COLO829 (cell line): ENCODE measurements around the gene THBD.
A peak's percentile ranks its signal among the peaks of the same experiment; 100 is the strongest.

ENCODE experiments used
- DNase-seq: peaks from one replicate; pipeline ENCODE4 v3.0.0; 2012; ENCODE audit warnings: low spot score

Gene THBD

DNA sequence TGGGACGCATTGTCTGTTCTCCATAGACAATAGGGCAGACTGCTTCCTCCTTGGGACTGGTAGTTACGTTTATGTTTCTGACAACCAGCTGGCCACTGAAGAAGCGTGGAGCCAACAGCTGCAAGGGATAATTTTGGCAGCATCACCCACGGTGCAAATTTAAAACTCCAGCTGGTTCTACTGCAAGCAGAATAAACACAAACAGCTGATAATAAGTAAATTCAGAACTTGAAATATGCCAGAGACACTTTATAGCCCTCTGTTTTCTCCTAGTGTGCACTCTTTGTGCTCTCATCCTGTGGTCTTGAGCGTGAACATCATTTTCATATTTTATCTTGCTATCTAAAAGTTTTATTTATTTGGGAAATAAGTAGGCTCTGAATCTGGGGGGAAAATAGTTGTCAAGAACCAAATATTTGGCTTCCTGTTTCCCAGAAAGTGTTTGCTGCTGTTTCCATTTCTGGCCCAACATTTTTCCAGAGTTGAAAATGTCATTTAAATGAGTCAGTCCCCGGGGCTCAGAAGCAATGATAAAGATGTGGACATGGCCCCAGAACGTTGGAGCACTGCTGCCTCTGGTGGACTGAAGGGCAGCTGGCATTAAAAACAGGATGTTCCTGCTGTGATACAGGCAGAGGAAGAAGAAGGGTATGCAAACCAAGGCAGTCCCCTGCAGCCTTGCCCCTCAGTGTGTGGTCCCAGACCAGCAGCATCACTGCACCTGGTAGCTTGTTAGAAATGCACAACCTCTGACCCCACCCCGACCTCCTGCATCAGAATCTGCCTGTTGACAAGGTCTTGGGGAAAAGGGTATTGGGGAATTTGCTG is 12.5 kb upstream of the THBD start:
- DNase-seq = no peak

DNA sequence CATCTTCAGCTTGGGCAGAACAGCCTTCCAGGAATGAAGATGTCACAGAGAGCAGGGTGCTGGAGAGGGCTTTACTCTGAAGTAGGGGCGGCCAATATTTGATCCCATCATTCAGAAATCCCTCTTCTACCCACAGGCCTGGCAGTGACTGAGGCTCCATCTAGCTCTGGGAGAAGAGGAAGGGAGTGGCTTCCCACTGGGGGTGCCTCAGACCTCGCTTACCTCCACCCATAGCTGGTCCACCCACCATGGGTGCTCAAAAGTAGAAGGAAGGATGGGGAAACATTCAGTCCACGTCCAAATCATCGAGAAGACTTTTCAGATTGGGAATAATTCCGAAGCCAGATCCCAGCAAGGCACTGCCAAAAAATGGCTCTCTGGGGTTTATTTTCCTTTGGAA is 11.8 kb upstream of the THBD start:
- DNase-seq = no peak

DNA sequence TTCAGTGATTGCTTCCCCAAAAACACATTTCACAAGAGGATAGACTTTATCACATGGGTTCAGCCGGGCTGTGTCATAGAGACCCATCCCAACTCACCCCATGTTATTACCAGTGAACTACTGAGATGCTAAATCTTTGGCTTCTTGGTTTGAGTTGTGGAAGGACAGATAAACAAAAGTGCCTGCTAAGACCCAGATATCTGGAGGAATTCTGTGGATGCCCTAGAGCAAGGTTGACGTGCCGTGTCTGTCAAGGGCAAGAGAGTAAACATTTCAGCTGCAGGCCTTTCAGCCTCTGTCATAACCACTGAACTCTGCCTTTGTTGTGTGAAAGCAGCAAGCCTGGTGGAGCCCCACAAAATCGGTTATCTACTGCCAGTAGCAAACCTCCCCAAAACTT is 11.2 kb upstream of the THBD start:
- DNase-seq = no peak

DNA sequence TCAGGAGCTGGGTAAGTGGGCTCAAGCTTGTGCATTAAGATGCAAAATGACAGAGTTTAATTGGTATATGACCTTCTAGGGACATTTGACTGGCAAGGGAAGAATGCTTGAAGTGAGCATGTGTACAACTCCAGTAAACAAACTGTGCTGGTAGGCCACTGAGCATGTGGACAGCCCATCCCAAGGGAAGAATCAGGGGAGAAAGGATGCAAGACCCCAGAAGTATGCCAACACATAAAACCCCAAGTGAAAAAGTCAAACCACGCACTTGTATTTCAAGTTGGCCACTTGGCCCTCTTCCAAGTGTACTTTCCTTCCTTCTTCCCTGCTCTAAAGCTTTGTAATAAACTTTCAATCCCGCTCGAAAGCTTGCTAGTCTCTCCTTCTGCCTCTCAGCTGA is 10.4 kb upstream of the THBD start:
- DNase-seq = no peak

DNA sequence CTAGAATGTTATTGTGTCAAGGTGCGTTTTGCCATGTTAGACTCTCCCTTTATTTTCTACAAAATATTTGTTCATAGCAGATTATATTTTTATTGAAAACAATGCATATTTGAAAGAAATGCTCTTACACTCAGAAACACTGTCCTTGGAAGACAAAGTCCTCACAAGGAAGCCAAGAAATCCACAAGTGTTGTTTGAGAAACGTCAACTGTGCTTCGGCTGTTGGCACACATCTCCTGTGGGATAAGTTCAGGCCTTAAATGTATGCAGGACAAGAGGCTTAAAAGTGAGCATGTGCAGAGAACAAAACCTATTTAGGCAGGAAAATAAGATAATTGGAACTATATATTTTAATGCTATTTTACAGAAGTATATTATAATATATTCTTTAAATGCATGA is 9.5 kb upstream of the THBD start:
- no peak for DNase-seq

DNA sequence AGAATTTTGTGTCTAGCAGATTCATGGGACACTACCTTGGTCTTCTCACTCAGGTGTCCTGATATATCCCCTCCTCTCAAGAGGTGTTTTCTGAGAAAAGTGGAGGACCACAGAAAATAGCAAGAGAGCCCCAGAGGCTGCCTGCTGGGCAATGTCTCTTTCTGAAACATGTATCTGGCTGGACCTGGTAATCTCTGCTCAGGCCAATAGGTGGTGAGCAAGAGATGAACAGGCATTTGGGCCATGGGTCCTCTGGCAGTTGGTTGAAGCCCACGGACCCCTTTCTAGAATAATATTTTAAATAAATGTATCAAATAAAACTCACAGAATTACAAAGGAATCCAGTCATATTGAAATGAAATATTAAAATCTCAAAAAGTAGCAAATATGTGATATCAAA is 8.8 kb upstream of the THBD start:
- no peak for DNase-seq

DNA sequence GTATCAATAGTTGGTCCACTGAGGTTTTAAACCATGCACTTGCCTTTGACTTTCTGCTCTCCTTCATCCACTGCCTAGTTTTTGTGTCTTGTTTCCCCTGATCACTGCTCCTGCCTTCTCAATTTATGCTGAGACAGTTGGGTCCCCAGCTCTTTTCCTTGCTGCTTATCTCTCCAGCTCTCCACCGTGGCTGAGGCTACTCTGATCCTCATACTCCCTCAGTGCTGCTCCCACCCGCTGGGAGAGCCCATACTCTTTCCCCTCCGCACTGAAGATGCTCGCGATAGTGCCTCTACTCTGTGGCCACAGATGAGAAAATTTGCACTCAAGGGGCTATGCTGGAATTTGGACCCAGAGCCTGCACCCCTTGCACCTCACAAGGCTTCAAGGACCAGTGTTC is 3.4 kb upstream of the THBD start:
- DNase-seq = no peak

DNA sequence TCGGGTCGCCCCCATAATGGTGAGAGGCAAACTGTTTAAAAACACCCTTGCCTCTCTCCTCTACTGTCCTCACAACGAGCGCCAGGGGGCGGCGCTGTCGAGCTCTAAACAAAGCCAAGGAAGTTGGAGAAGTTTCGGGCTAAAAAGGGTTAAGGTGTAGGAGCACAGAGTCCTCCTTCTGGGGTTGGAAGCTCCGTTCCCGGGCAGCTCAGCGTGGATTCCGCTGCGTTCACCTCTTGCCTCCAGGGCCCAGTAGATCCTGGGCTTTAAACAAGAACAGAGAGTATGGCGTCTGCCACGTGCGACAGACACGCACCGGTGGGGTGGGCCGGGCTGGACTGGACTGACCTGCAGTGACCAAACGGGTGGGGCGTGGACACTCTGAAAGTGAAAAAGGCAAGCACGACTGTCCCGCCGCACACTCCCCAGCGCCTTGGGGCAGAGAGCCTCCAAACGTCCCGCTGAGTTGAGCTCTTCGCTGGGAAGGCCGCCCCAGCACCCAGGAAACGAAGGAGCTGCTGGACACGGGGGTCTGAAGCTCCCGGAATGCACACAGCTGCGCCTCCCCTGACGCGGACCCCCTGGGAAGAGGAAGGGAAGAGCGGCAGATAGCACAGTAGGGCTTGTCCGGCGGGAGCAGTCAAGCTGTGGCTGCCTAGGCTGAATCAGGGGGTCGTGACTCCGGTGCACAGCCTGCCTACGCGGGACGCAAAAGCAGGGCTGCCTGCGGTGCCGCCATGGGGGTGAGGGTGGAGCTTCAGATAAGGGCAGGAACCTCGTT is 1.6 kb upstream of the THBD start:
- peak; percentile 31 for DNase-seq

DNA sequence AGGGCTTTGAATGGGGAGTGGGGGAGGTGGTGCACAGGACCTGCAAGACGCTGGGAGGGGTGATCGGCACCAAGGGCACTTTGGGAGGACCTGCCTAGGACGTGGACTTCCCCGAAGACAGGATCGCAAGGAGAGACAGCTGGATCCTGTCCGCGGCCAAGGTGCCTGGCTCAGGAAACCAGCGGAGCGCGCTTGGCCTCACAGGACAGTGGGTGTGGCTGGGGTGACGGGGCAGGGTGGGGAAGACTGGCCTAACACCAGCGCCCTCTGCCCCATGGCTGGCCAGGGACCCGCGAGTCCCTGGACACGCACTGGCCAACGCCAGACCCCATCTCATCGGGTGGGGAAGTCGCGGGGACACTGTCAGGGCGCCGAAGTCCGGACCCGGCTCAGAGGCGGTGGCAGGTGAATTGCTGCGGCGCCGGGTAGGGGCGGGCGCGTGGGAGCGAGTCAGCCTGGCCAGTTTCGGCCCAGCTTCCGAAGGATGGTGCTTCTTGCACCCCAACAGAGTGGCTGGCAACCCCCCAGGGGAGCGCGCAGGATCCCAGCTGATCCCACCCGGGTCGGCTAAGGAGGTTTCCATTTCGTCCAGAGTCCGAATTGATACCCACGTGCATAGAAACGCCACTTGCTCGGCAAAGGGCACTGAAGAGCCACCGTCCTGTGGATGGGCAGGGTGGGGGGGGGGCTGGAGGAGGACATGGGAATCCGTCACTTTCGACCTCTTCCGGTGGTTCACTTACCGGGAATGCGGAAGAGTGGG is 785 bp upstream of the THBD start:
- DNase-seq = no peak

DNA sequence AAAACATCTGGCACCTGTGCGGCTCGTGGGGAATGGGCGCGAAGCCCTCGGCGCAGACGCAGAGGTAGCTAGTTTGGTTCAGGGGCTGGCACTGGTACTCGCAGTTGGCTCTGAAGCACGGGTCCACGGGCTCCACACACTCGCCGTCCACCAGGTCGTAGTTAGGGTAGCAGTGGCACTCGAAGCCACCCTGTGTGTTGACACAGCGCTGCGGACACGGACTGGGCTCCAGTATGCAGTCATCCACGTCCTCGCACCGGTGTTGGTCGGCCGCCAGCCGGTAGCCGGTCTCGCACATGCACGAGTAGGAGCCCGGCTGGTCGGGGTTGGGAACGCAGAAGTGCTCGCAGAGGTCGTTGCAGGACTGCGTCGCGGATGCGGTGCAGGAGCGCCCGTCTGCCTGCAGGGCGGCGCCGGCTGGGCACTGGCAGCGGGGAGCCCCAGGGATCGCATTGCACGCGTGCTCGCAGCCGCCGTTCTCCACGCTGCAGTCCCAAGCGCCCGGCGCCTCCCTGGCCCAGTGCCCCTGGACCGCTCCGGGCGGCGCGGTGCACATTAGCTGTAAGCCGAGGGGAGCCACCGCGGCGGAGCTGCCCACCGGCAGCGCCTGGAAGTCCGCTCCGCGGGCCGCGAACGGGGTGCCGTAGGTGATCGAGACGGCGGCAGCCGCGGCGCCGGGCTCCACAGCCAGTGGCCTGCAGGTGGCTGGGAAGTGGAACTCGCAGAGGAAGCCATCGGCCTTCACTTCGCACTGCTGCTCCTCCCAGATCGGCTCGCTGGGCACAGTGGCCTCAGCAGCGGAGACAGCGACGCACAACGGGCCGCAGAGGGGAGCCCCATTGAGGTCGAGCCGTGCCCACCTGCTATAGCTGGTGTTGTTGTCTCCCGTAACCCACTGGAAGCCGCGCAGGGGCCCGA is 930 bp downstream of the THBD start:
- DNase-seq = no peak

DNA sequence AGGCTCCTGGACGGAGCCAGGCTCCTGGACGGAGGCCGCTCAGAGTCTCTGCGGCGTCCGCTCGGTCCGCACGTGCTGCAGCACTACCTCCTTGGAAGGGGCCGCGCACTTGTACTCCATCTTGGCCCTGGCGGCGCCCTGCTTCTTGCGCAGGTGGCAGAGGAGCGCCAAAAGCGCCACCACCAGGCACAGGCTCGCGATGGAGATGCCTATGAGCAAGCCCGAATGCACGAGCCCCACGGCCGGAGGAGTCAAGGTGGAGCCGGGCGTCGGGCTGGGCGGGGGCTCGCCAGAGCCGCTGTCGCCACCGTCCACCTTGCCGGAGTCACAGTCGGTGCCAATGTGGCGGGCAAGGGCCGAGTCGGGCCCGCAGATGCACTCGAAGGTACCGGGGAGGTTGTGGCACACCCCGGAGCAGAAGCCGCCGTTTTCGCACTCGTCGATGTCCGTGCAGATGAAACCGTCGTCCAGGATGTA is 1.7 kb downstream of the THBD start:
- no peak for DNase-seq

DNA sequence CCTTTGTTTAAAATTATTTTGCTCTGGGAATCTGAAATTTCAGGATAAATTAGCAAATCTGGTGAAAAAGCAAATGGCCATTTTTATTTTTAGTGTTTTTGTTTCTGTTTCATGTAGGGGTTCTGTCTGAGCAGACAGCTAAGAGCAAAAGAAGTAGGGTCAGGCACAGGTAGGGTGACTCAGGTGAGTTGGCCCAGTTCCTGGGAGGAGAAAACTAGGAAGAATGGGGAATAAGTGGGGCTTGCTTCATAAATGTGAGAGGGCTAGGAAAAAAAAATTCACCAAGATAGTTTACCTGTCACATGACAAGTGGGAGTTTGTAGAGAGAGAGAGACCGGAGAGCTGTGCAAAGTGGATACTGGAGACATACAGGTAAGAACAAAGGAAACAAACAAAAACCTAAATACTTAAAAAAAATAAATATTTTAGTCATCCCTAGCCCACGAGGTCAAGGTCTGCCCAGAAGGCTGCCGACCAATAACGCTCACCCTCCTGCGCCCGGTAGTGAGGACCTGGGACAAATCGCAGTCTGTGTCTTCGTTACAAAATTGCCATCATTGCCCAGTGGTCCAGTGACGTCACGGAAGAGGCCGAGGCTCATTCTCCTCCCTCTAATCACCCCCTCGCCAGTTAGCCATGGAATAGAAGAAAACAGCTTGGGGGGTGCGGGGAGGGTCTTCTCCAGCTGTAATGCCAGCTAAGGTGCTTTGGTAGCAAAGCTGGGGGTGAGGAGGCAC is 2.3 kb downstream of the THBD start:
- no peak for DNase-seq

DNA sequence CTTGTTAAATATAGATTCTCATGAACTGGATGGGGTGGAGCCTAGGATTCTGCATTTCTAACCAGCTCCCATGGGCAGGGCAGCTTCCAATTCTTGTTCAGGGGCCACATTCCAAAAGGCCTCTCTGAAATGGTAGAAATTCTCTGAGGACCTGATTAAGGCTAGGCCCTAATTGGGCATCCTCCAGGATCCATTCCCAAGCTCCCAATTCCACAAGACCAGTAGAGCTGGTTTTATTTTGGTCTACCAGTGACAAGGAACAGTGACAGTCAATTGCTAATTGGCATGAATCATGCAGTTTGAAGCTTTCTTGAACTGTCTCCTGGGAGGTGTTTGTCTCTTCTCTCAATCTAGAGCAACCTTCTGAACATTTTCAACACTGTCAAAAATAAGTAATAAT is 3.0 kb downstream of the THBD start:
- no peak for DNase-seq

DNA sequence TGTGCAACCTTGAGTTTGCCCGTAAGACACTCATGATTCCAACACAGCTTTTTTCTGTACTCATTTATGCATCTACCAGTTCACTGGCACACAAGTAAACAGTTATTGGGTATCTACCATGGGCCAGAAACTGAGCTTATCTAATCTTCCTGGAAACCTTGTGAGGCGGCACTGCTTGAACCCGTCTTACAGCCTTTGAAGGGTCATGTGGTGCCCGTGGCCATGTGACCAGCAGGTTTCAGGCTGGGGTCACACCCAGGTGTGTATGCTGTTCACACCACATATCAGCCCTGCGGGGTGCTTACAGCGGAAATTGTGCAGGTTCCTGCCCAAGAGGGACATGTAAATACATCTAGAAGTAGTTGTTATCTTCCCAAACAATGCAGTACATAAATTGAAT is 6.1 kb downstream of the THBD start:
- DNase-seq = no peak

DNA sequence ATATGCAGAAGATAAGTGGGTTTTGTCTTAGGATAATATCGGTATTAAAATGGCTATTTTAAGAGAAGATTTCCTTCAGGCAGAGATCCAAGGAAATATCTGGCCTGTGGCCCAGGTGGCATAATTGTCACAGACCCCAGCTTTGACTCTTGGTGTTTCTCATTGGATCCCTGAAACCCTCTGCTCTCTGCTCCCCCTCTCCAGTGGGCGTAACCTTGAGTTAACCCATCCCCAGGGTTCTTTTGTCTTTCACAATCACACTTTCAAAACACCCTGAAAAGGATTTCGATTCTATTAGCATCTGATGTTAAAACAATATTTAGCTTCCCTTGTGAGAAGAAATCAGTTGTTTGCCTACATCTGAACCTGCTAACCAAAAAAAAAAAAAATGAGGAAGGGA is 7.2 kb downstream of the THBD start:
- no peak for DNase-seq

DNA sequence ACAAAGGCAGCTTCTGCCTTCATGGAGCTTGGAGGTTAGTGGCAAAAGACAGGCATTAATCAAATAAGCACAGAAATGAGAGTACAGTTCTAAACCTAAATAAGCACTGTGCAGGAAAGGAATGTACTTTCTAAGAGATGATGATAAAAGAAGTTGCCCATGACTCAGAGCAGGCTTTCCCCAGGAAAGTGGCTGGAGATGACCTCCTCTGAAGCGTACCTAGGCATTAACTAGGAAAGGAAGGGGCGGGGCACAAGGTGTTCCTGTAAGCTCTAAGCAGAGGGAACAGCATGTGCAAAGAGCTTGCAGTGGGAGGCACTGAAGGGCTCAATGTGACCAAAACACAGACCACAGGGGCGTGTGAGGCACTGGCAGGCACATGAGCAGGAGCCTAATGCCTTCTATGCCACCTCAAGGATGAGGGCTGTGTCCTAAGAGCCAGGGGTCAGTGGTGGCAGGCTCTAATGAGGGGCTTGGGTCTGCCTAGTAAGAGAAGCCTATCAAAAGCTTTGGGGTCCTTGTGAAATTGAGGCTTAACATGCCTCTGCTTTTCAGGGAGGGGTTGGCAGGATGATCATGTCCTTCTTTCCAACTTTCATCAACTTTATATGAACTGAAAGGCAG is 9.5 kb downstream of the THBD start:
- no peak for DNase-seq

DNA sequence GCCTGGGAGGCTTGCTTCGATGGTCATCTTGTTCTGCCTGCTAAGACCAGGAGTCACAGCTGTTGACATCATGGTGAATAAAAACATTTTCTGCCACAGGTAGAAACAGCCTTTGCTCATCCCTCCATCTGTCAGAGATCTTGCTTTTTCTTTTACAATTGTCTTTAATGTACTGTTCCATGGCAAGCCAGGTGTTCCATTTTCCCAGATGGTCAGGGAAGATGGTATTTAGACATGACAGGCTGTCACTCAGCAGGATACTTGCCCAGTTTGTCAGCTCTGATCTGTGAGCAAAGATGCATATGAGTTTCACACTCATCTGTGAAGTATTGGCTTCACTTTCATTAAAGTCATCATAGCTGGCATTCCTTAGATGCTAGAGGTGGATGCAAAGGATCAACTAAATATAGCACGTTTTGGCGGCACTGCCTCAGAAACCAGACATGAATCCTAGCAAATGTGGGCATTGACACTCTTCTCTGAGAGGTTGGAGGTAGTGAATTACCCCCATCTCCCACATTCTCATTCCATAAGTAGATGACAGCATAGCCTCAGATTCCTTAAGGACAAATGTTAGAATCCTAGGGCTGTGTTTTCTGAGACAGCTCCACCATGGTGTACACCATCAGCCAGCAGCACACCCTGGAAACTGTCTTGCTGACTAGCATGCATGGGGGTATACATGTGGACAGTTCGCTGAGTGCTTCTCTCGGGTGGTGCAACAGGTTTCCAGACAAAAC is 10.2 kb downstream of the THBD start:
- DNase-seq = no peak

DNA sequence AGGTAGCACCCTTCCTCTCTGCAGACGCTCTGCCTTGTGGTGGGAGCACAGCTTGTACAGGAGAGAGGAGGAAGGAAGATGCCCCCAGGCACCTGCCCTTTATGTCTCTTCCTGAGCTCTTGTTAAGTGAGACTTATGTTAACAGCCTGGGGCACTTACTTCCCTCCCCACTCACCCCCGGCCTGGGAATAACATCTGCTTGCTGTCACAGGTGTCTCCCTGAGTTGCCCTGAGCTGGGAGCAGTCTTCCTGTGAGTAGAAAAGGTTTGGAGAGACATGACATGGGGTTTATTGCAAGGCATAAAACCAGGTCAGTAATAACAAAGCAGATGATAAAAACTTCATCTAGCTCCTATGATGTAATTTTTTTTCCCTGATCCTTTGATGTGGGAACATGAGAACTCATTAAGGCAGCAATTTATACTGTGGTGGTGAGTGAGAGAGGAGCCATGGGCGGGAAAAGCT is 12.4 kb downstream of the THBD start:
- no peak for DNase-seq

DNA sequence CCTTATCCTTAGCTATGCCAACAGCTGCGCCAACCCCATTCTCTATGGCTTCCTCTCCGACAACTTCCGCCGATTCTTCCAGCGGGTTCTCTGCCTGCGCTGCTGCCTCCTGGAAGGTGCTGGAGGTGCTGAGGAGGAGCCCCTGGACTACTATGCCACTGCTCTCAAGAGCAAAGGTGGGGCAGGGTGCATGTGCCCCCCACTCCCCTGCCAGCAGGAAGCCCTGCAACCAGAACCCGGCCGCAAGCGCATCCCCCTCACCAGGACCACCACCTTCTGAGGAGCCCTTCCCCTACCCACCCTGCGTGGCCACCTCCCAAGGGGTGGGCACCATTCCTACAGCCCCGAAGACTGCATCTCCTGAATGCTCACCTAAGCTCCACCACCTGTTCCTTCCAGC is 13.1 kb downstream of the THBD start:
- no peak for DNase-seq

DNA sequence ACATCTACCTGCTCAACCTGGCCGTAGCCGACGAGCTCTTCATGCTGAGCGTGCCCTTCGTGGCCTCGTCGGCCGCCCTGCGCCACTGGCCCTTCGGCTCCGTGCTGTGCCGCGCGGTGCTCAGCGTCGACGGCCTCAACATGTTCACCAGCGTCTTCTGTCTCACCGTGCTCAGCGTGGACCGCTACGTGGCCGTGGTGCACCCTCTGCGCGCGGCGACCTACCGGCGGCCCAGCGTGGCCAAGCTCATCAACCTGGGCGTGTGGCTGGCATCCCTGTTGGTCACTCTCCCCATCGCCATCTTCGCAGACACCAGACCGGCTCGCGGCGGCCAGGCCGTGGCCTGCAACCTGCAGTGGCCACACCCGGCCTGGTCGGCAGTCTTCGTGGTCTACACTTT is 13.7 kb downstream of the THBD start:
- DNase-seq = no peak
